PC-3 (cell line): ENCODE measurements around the gene CRIM1.

ENCODE experiments used
- EZH2 ChIP-seq: fragments of 300-600 bp; sonication (generic); IDR thresholded peaks from one replicate; pipeline ENCODE4 v1.6.1; 2017; ENCODE audit warnings: antibody characterized with exemption, mild to moderate bottlenecking, low read length; ENCODE audit not compliant: unreplicated experiment
- EZH2phosphoT487 ChIP-seq: fragments of 300-600 bp; sonication (generic); IDR thresholded peaks from 2 replicates; pipeline ENCODE4 v1.6.1; 2018; ENCODE audit warnings: mild to moderate bottlenecking, antibody characterized with exemption, low read length, borderline replicate concordance
- TF ChIP-seq, protein P1 (sequence below): fragments of 300-600 bp; sonication (generic); conservative IDR thresholded peaks from 2 replicates; pipeline ENCODE4 v1.5.1; 2017; ENCODE audit warnings: antibody characterized with exemption, low read depth, mild to moderate bottlenecking, low read length

GRCh38 chr2:36355151-36355889 lies at the start of gene CRIM1:
- TF ChIP-seq, protein P1, sequence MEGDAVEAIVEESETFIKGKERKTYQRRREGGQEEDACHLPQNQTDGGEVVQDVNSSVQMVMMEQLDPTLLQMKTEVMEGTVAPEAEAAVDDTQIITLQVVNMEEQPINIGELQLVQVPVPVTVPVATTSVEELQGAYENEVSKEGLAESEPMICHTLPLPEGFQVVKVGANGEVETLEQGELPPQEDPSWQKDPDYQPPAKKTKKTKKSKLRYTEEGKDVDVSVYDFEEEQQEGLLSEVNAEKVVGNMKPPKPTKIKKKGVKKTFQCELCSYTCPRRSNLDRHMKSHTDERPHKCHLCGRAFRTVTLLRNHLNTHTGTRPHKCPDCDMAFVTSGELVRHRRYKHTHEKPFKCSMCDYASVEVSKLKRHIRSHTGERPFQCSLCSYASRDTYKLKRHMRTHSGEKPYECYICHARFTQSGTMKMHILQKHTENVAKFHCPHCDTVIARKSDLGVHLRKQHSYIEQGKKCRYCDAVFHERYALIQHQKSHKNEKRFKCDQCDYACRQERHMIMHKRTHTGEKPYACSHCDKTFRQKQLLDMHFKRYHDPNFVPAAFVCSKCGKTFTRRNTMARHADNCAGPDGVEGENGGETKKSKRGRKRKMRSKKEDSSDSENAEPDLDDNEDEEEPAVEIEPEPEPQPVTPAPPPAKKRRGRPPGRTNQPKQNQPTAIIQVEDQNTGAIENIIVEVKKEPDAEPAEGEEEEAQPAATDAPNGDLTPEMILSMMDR = no peak
- TF ChIP-seq EZH2 (no peak), EZH2phosphoT487 (no peak)
